ENCODE measurements around the gene CHN2.

GRCh38 chr7:29192323-29192722 lies 2.3 kb upstream of the CHN2 start:
- TF ChIP-seq SIN3A (IDR thresholded peaks at IDR 0.05; ENCODE audit: borderline replicate concordance, insufficient read depth, low read length) (no peak), REST (IDR thresholded peaks at IDR 0.05; ENCODE audit: insufficient read depth in 1 of 2, low read depth in 2 of 2, low read length in 2 of 2) (no peak)

Data from PFSK-1 (cell line).